8988T (cell line): ENCODE data around the gene PABPC1L2B.
"Not testable (repeated sequence)": the region's sequence is repeated elsewhere in the genome, so short reads cannot be mapped to it uniquely, and the experiment has no call there.

ENCODE experiments used
- DNase-seq: peaks from one replicate; pipeline ENCODE4 v3.0.0; 2011

The PABPC1L2B gene

DNA sequence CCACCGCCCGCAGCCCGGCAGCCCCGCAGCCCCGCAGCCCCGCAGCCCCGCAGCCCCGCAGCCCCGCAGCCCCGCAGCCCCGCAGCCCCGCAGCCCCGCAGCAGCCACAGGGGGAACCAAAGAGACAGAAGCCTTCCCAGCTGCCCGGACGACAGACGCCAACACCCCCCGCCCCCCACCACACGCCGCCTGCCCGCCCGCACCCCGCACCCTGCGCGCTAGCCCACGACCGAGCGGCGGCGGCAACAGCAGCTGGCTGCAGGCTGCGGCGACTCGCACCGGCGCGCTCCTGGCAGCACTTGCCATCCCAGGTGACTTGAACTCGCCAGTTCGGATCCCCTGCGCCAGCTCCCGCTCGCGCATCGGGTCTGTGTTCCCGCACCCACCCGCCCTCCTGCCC lies at the start of gene PABPC1L2B:
TSS of gene PABPC1L2B (plus strand) at position 207 of the 400 bp plus-strand sequence. CDS start 704 bp downstream, outside the sequence.
- DNase-seq = not testable (repeated sequence)

DNA sequence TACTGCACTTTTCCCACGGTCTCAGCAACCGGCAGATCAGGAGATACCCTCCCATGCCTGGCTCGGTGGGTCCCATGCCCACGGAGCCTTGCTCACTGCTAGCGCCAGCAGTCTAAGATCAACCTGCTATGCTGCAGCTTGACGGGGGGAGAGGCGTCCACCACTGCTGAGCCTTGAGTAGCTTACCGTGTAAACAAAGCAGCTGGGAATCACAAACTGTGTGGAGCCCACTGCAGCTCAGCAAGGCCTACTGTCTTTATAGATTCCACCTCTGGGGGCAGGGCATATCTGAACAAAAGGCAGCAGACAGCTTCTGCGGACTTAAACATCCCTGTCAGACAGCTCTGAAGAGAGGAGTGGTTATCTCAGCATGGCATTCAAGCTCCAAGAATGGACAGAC lies 42.8 kb upstream of the PABPC1L2B start:
- DNase-seq = not testable (repeated sequence)

DNA sequence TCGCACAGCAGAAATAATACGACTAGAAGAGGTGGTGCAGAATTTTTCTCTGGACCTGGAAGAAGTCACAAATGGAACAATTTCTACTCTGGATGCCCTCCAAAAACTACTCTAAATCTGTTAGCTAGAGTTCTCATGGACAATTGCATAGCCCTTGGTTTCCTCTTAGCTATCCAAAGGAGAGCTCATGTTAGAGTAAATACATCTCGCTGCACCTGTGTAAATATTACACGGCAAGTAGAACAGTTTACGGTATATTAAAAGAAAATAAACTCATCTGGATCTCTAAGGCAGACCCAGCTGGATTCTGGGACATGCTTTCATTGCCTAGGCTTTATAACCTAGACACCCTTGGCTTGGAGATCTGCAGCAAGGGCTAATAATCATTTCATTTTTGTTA lies 30.9 kb upstream of the PABPC1L2B start:
- not testable (repeated sequence) for DNase-seq

DNA sequence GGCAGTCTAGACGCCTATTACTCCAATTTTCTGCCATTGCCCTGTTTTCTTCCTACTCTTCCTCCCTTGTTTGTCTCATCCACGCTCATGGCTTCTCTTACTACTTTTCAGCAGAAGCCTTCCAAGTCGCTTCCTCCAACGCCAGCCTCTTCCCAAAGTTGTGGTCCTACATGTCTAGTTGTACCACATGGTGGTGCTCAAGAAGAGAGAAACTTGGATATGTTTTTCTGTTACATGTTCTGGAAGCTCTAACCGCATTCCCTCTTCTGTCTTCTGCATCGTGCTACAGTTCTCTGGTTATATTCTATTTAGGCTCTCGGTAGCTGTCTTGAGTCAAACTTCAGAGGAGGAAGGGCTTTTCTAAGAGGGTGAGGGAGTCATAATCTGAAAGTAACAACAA lies 27.9 kb upstream of the PABPC1L2B start:
- not testable (repeated sequence) for DNase-seq

DNA sequence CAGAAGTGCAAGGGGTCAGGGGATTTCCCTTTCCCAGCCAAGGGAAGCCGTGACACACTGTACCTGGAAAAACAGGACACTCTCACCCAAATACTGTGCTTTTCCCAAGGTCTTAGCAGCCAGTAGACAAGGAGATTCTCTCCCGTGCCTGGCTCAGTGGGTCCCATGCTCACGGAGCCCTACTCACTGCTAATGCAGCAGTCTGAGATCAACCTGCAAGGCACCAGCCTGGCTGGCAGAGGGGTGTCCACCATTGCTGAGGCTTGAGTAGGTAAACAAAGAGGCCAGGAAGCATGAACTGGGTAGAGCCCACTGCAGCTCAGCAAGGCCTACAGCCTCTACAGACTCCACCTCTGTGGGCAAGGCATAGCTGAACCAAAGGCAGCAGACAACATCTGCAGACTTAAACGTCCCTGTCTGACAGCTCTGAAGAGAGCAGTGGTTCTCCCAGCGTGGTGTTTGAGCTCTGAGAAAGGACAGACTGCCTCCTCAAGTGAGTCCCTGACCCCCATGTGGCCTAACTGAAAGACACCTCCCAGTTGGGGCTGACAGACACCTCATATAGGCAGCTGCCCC lies 21.8 kb upstream of the PABPC1L2B start:
- DNase-seq = not testable (repeated sequence)

DNA sequence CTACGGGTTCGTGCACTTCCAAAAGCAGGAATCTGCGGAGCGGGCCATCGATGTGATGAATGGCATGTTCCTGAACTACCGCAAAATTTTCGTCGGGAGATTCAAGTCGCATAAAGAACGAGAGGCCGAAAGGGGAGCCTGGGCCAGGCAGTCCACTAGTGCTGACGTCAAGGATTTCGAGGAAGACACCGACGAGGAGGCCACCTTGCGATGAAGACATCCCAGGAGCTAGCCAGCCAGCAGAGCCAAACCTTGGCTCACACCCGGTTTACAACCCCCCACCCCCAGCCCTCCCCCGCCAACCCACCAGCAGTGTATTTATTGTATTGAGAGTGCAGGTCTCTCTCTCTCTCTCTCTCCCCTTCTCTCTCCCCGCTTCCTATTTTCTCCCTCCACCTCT lies 1.3 kb downstream of the PABPC1L2B start:
- not testable (repeated sequence) for DNase-seq

DNA sequence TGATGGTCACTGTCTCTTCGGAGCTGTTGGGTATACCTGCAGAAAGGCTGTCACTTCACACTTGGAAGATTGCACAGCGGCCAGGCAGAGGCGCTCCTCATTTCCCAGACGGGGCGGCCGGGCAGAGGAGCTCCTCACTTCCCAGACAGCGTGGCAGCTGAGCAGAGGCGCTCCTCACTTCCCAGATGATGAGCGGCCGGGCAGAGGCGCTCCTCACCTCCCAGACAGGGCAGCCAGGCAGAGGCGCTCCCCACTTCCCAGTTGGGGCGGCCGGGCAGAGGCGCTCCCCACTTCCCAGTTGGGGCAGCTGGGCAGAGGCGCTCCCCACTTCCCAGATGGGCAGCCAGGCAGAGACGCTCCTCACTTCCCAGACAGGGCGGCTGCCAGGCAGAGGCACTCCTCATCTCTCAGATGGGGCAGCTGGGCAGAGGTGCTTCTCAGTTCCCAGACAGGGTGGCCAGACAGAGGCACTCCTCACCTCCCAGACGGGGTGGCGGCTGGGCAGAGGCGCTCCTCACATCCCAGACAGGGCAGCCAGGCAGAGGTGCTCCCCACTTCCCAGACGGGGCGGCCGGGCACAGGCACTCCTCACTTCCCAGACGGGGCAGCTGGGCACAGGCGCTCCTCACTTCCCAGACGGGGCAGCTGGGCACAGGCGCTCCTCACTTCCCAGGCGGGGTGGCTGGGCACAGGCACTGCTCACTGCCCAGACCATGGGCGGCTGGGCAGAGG lies 18.8 kb downstream of the PABPC1L2B start:
- no peak for DNase-seq

DNA sequence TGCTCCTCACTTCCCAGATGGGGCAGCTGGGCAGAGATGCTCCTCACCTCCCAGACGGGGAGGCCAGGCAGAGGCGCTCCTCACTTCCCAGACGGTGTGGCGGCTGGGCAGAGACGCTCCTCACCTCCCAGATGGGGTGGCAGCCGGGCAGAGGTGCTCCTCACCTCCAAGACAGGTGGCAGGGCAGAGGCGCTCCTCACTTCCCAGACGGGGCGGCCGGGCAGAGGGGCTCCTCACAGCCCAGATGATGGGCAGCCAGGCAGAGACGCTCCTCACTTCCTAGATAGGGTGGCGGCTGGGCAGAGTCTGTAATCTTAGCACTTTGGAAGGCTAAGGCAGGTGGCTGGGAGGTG lies 19.3 kb downstream of the PABPC1L2B start:
- not testable (repeated sequence) for DNase-seq

DNA sequence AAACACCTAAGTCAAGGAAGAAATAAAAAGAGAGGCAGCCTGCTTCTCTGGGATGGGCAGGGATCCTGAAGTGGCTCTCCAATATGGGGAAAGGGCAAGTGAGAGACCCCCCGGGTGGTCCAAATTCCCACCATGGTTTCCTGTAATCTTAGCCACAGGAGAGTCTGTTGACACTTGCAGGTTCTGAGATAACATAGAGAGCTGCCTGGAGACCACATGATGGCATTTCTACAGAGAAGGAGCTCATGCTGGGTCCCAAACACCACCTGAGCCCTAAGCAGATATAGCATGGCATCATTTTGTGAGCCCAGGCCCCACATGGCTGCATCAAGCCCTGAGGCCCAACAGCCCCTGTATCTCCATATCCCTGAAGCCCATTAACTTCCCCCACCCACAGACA lies 26.1 kb downstream of the PABPC1L2B start:
- no peak for DNase-seq
